Measurements from ENCODE around the gene NKAIN1. TPM values are rescaled to one million over a fixed set of nuclear protein-coding genes. Genes with fewer than 3 reads are reported as not detected.

Gene NKAIN1
- polyA plus RNA-seq, 1 donor from 2014 or later: 33.4 TPM

DNA sequence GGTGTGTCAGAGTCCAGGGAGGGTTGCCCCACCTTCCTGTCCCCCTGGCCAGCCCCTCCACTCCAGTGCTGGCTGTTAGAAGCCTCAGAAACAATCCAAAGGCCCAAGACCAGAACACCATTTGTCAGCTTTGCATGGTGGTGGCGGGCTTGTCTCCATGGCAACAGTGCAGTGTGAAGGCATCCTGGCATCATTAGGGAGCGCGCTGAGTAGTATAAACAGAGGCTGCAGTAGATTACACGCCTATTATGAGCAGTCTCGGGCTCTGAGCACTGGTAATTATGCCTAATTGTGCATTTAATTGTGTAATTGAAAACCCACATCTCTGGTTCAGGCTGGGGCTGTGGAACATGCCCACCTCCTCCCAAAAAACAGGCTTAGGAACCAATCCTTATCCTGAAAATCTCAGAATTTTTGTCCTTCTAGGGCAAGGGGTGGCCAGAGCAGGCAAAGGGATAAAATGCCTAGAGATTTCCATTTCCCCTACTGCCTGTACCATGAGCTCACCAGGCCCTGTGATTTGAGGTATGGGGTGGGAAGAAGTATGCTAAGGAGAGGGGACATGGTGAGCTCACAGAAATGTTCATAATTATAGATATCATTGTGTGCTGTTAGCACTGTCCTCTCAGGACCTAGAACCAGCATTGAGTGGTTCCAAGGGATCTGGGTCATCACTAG lies 11.7 kb downstream of the NKAIN1 start:
- H3K9ac ChIP-seq (ENCODE audit: low read length): peak overlapping the region; percentile 36
- H3K27ac ChIP-seq (ENCODE audit: low read length): peak overlapping the region; percentile 71
- H3K9me2 ChIP-seq (ENCODE audit: insufficient read depth, low read length): no peaks in the 10 kb centered on the region
- no peaks in the 10 kb centered on the region for H4K20me1 ChIP-seq (ENCODE audit: insufficient read depth)
- peak overlapping the region; percentile 5 for H3K4me2 ChIP-seq (ENCODE audit: low read length)
- no peaks in the 10 kb centered on the region for H3K9me3 ChIP-seq (ENCODE audit: low read length)
- TF ChIP-seq EZH2 (IDR thresholded peaks at IDR 0.05; ENCODE audit: borderline replicate concordance, insufficient read depth, low read length, poor library complexity, severe bottlenecking) (no peak), POLR2AphosphoS5 (IDR thresholded peaks at IDR 0.05) (peak; percentile 46), MXI1 (conservative IDR thresholded peaks at IDR 0.05; ENCODE audit: poor library complexity, severe bottlenecking) (peak; percentile 58), RAD21 (conservative IDR thresholded peaks at IDR 0.05) (no peak), CTCF (IDR thresholded peaks at IDR 0.05; ENCODE audit: poor library complexity, severe bottlenecking) (no peak), EP300 (conservative IDR thresholded peaks at IDR 0.05; ENCODE audit: poor library complexity, severe bottlenecking) (peak; percentile 76), TAF1 (IDR thresholded peaks at IDR 0.05; ENCODE audit: low read depth) (no peak), SMC3 (conservative IDR thresholded peaks at IDR 0.05; ENCODE audit: poor library complexity) (no peak)
- TF ChIP-seq, protein P1, sequence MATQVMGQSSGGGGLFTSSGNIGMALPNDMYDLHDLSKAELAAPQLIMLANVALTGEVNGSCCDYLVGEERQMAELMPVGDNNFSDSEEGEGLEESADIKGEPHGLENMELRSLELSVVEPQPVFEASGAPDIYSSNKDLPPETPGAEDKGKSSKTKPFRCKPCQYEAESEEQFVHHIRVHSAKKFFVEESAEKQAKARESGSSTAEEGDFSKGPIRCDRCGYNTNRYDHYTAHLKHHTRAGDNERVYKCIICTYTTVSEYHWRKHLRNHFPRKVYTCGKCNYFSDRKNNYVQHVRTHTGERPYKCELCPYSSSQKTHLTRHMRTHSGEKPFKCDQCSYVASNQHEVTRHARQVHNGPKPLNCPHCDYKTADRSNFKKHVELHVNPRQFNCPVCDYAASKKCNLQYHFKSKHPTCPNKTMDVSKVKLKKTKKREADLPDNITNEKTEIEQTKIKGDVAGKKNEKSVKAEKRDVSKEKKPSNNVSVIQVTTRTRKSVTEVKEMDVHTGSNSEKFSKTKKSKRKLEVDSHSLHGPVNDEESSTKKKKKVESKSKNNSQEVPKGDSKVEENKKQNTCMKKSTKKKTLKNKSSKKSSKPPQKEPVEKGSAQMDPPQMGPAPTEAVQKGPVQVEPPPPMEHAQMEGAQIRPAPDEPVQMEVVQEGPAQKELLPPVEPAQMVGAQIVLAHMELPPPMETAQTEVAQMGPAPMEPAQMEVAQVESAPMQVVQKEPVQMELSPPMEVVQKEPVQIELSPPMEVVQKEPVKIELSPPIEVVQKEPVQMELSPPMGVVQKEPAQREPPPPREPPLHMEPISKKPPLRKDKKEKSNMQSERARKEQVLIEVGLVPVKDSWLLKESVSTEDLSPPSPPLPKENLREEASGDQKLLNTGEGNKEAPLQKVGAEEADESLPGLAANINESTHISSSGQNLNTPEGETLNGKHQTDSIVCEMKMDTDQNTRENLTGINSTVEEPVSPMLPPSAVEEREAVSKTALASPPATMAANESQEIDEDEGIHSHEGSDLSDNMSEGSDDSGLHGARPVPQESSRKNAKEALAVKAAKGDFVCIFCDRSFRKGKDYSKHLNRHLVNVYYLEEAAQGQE (IDR thresholded peaks at IDR 0.05; ENCODE audit: borderline replicate concordance): no peak
- peak overlapping the region; percentile 7 for H2AFZ ChIP-seq (ENCODE audit: low read depth, low read length)
- peaks cover 37% of the 10 kb centered on the region for H3K79me2 ChIP-seq (replicated peaks; ENCODE audit: insufficient read depth, low read length)
- H3K36me3 ChIP-seq (ENCODE audit: insufficient read depth, low read length): no peaks in the 10 kb centered on the region
- no peaks in the 10 kb centered on the region for H3K27me3 ChIP-seq (ENCODE audit: insufficient read depth, low read depth, low read length)
- no peaks in the 10 kb centered on the region for H3F3A ChIP-seq (ENCODE audit: insufficient read depth, low read length, poor library complexity, severe bottlenecking)
- peak overlapping the region; percentile 58 for H3K4me3 ChIP-seq (ENCODE audit: low read length)

GRCh38 chr1:31224068-31224467 lies 15.6 kb downstream of the NKAIN1 start:
- no peaks in the 10 kb centered on the region for H4K20me1 ChIP-seq (ENCODE audit: insufficient read depth)
- TF ChIP-seq, protein P1 (IDR thresholded peaks at IDR 0.05; ENCODE audit: borderline replicate concordance): no peak
- no peak for TF ChIP-seq SMC3 (conservative IDR thresholded peaks at IDR 0.05; ENCODE audit: poor library complexity)
- no peak for TF ChIP-seq EP300 (conservative IDR thresholded peaks at IDR 0.05; ENCODE audit: poor library complexity, severe bottlenecking)
- no peak for TF ChIP-seq EZH2 (IDR thresholded peaks at IDR 0.05; ENCODE audit: borderline replicate concordance, insufficient read depth, low read length, poor library complexity, severe bottlenecking)
- no peak for TF ChIP-seq MXI1 (conservative IDR thresholded peaks at IDR 0.05; ENCODE audit: poor library complexity, severe bottlenecking)
- TF ChIP-seq POLR2AphosphoS5 (IDR thresholded peaks at IDR 0.05): no peak
- TF ChIP-seq RAD21 (conservative IDR thresholded peaks at IDR 0.05): no peak
- no peak for TF ChIP-seq TAF1 (IDR thresholded peaks at IDR 0.05; ENCODE audit: low read depth)
- TF ChIP-seq CTCF (IDR thresholded peaks at IDR 0.05; ENCODE audit: poor library complexity, severe bottlenecking): no peak
- no peaks in the 10 kb centered on the region for H3F3A ChIP-seq (ENCODE audit: insufficient read depth, low read length, poor library complexity, severe bottlenecking)
- peak overlapping the region; percentile 31 for H3K4me3 ChIP-seq (ENCODE audit: low read length)
- peak overlapping the region; percentile 28 for H3K27ac ChIP-seq (ENCODE audit: low read length)
- no peaks in the 10 kb centered on the region for H3K36me3 ChIP-seq (ENCODE audit: insufficient read depth, low read length)
- H3K4me2 ChIP-seq (ENCODE audit: low read length): no peak overlapping the region
- no peak overlapping the region for H2AFZ ChIP-seq (ENCODE audit: low read depth, low read length)
- no peaks in the 10 kb centered on the region for H3K27me3 ChIP-seq (ENCODE audit: insufficient read depth, low read depth, low read length)
- peak overlapping the region; percentile 1 for H3K9ac ChIP-seq (ENCODE audit: low read length)
- H3K79me2 ChIP-seq (replicated peaks; ENCODE audit: insufficient read depth, low read length): peaks cover 26% of the 10 kb centered on the region
- no peaks in the 10 kb centered on the region for H3K9me2 ChIP-seq (ENCODE audit: insufficient read depth, low read length)
- no peaks in the 10 kb centered on the region for H3K9me3 ChIP-seq (ENCODE audit: low read length)

Data from neural cell (in vitro differentiated cells).